HCT116 (cell line): ENCODE measurements around the gene BAHCC1. TPM values are rescaled to one million over a fixed set of nuclear protein-coding genes. Genes with fewer than 3 reads are reported as not detected.
"Not testable (repeated sequence)": the region's sequence is repeated elsewhere in the genome, so short reads cannot be mapped to it uniquely, and the experiment has no call there.

Experiments
- ATAC-seq: fragments of 200-7000 bp; cut with Tn5 transposase; 2 replicates; pipeline ENCODE4 v1.9.1; 2020; ENCODE audit warnings: mild to moderate bottlenecking, moderate library complexity
- BruUV-seq: library from RNA; stranded (reverse); fragments of 400-500 nt; replicated peaks from 2 replicates; lab custom pipeline; 2021; lab: Mats Ljungman, UMichigan
- CTCF ChIA-PET: fragments of 300-600 bp; sonication (Branson Sonifier 250); formaldehyde crosslinking; loops from one replicate; lab custom pipeline; 2021; ENCODE audit warnings: antibody characterized with exemption; lab: Charles Lee
- POLR2A ChIA-PET: fragments of 300-600, 350-600 bp; sonication (Branson Sonifier 250); formaldehyde crosslinking; loops from one replicate; lab custom pipeline; 2021; ENCODE audit warnings: antibody characterized with exemption; lab: Charles Lee
- RAD21 ChIA-PET, 2 experiments: fragments of 300-600 bp; sonication (Branson Sonifier 250); formaldehyde crosslinking; loops; one replicate each; lab custom pipeline; 2023; ENCODE audit warnings: low total read pairs in 2 of 2; ENCODE audit not compliant: uncharacterized antibody in 2 of 2, unreplicated experiment in 2 of 2, low non-redundant PET in 1 of 2; lab: Charles Lee
- DNase-seq: peaks from one replicate; pipeline ENCODE4 v3.0.0-alpha.2; 2010; ENCODE audit warnings: low read depth, low spot score
- H2AFZ ChIP-seq: fragments of 200-600 bp; shearing (Covaris generic), sonication (generic); 2 replicates; pipeline ENCODE4 v1.6.1; 2017; ENCODE audit warnings: low read depth, mixed run types, mixed read lengths, antibody characterized with exemption, low read length; ENCODE audit not compliant: poor library complexity, severe bottlenecking
- H3K27ac ChIP-seq: 2 replicates; pipeline ENCODE4 v1.5.1; 2012; ENCODE audit warnings: low read depth, low read length
- H3K27me3 ChIP-seq: fragments of 200-600 bp; sonication (generic); 2 replicates; pipeline ENCODE4 v1.6.1; 2016; ENCODE audit warnings: mixed run types, low read length, mixed read lengths; ENCODE audit not compliant: insufficient read depth
- H3K36me3 ChIP-seq, 2 experiments: fragments of 200-500 bp in 1 of 2; fragments of 200-600 bp in 1 of 2; sonication (Bioruptor generic) in 1 of 2; sonication (generic) in 1 of 2; 2 replicates each; pipeline versions ENCODE4 v1.5.1 to v1.6.1; 2014 to 2016; ENCODE audit warnings: low read length in 2 of 2, inconsistent platforms in 1 of 2, mixed read lengths in 1 of 2, mixed run types in 1 of 2; ENCODE audit not compliant: insufficient read depth in 2 of 2, control insufficient read depth in 1 of 2
- H3K4me1 ChIP-seq, 2 experiments: fragments of 200-600 bp in 1 of 2; sonication (generic) in 1 of 2; 2 replicates each; pipeline versions ENCODE4 v1.5.1 to v1.6.1; 2012 to 2017; ENCODE audit warnings: low read length in 2 of 2, inconsistent platforms in 1 of 2, mild to moderate bottlenecking in 1 of 2, mixed read lengths in 1 of 2, mixed run types in 1 of 2, moderate library complexity in 1 of 2; ENCODE audit not compliant: insufficient read depth in 2 of 2, control insufficient read depth in 1 of 2
- H3K4me2 ChIP-seq: fragments of 200-600 bp; sonication (generic); 2 replicates; pipeline ENCODE4 v1.6.1; 2017; ENCODE audit warnings: mixed run types, low read length, mixed read lengths
- H3K4me3 ChIP-seq, 2 experiments: fragments of 200-600 bp in 1 of 2; sonication (generic) in 1 of 2; replicated peaks in 1 of 2; 2 replicates each; pipeline ENCODE4 v1.5.1; 2011 to 2016; ENCODE audit warnings: low read length in 2 of 2, control low read depth in 1 of 2, low read depth in 1 of 2, mild to moderate bottlenecking in 1 of 2, mixed read lengths in 1 of 2, mixed run types in 1 of 2
- H3K79me2 ChIP-seq: fragments of 200-600 bp; sonication (generic); 2 replicates; pipeline ENCODE4 v1.6.1; 2017; ENCODE audit warnings: mild to moderate bottlenecking, mixed run types, low read length, moderate library complexity, mixed read lengths; ENCODE audit not compliant: insufficient read depth
- H3K9ac ChIP-seq: fragments of 200-600 bp; sonication (generic); 2 replicates; pipeline ENCODE4 v1.6.1; 2016; ENCODE audit warnings: low read length, mixed read lengths
- H3K9me2 ChIP-seq: fragments of 200-600 bp; sonication (generic), shearing (Covaris generic); 2 replicates; pipeline ENCODE4 v1.6.1; 2017; ENCODE audit warnings: mixed run types, mild to moderate bottlenecking, moderate library complexity; ENCODE audit not compliant: insufficient read depth
- H3K9me3 ChIP-seq, 2 experiments: fragments of 200-500 bp in 1 of 2; fragments of 200-600 bp in 1 of 2; sonication (Bioruptor generic) in 1 of 2; sonication (generic) in 1 of 2; 2 replicates each; pipeline ENCODE4 v1.6.1; 2014 to 2017; ENCODE audit warnings: low read length in 2 of 2, mixed read lengths in 2 of 2, inconsistent platforms in 1 of 2, low read depth in 1 of 2, mild to moderate bottlenecking in 1 of 2, mixed run types in 1 of 2, moderate library complexity in 1 of 2; ENCODE audit not compliant: control insufficient read depth in 1 of 2, insufficient read depth in 1 of 2
- H4K20me1 ChIP-seq: fragments of 200-600 bp; sonication (generic), shearing (Covaris generic); 2 replicates; pipeline ENCODE4 v1.6.1; 2017; ENCODE audit warnings: mixed run types, mild to moderate bottlenecking, moderate library complexity; ENCODE audit not compliant: insufficient read depth
- POLR2A ChIP-seq: IDR thresholded peaks from 2 replicates; pipeline ENCODE4 v1.7.0; 2011; ENCODE audit warnings: borderline replicate concordance; ENCODE audit not compliant: insufficient read depth, insufficient read length; ENCODE audit errors: extremely low read depth
- intact Hi-C: fragments of 100-400 bp; cut with micrococcal nuclease; formaldehyde crosslinking; loops from 2 replicates; pipeline ENCODE4 v1.10.0; 2022
- total RNA-seq: library from RNA; stranded (reverse); gene quantifications from one replicate; pipeline ENCODE4 v1.2.1, GENCODE V29; 2021; ENCODE audit not compliant: unreplicated experiment

Gene BAHCC1
- total RNA-seq, 1 experiment from 2014 or later: 45.2 TPM

GRCh38 chr17:81351329-81352052 lies 43.8 kb upstream of the BAHCC1 start:
- H3K79me2 ChIP-seq, intact Hi-C loops, CTCF ChIA-PET, H3K27me3 ChIP-seq, DNase-seq, H3K36me3 ChIP-seq, H4K20me1 ChIP-seq, ATAC-seq, RAD21 ChIA-PET, H3K9ac ChIP-seq, H3K9me3 ChIP-seq, H3K27ac ChIP-seq, H3K9me2 ChIP-seq, H3K4me3 ChIP-seq, H2AFZ ChIP-seq, H3K4me2 ChIP-seq, BruUV-seq: not testable (repeated sequence)
- peak; percentile 73 for TF ChIP-seq POLR2A
- POLR2A ChIA-PET: interaction anchor here (0.9 to 3.3 kb wide), 8 partner anchors 9 to 133 kb away, joined by 3 to 19 read pairs (median 6); partner anchors contain the start of genes BAHCC1 and SLC38A10
- H3K4me1 ChIP-seq: peaks cover 33 to 49% of the 10 kb centered on the region in 2 experiments

GRCh38 chr17:81352056-81352455 lies 43.2 kb upstream of the BAHCC1 start:
- POLR2A ChIA-PET: interaction anchor here (0.9 to 3.3 kb wide), 8 partner anchors 8 to 133 kb away, joined by 3 to 19 read pairs (median 6); partner anchors contain the start of genes BAHCC1 and SLC38A10
- DNase-seq, H3K36me3 ChIP-seq, BruUV-seq, H3K79me2 ChIP-seq, H3K9me3 ChIP-seq, H2AFZ ChIP-seq, H3K27ac ChIP-seq, intact Hi-C loops, H3K4me2 ChIP-seq, H4K20me1 ChIP-seq, RAD21 ChIA-PET, H3K4me3 ChIP-seq, H3K27me3 ChIP-seq, CTCF ChIA-PET, H3K9ac ChIP-seq, H3K9me2 ChIP-seq, ATAC-seq: not testable (repeated sequence)
- peaks cover 28 to 43% of the 10 kb centered on the region in 2 experiments for H3K4me1 ChIP-seq
